Loucy (cell line): ENCODE measurements around the gene L3MBTL4.

Experiments
- H2AFZ ChIP-seq: fragments of 200-600 bp; sonication (generic); 2 replicates; pipeline ENCODE4 v1.6.0; 2016; ENCODE audit warnings: antibody characterized with exemption, mild to moderate bottlenecking, low read length, moderate library complexity
- H3F3A ChIP-seq: fragments of 200-600 bp; 2 replicates; pipeline ENCODE4 v1.6.0; 2016; ENCODE audit warnings: antibody characterized with exemption, low read depth, mild to moderate bottlenecking
- H3K27me3 ChIP-seq: fragments of 200-600 bp; sonication (generic); 2 replicates; pipeline ENCODE4 v1.6.1; 2014; ENCODE audit warnings: low read length, mild to moderate bottlenecking; ENCODE audit not compliant: insufficient read depth, poor library complexity, severe bottlenecking
- H3K36me3 ChIP-seq: fragments of 200-600 bp; sonication (generic); 2 replicates; pipeline ENCODE4 v1.6.1; 2016; ENCODE audit warnings: low read length; ENCODE audit not compliant: insufficient read depth
- H3K4me1 ChIP-seq: fragments of 200-600 bp; sonication (generic); 2 replicates; pipeline ENCODE4 v1.5.1; 2014; ENCODE audit warnings: low read length, mild to moderate bottlenecking; ENCODE audit not compliant: insufficient read depth, poor library complexity, severe bottlenecking
- H3K4me2 ChIP-seq: fragments of 200-600 bp; sonication (generic); 2 replicates; pipeline ENCODE4 v1.6.0; 2014; ENCODE audit warnings: antibody characterized with exemption, low read length, low read depth, mild to moderate bottlenecking; ENCODE audit not compliant: poor library complexity, severe bottlenecking
- H3K4me3 ChIP-seq: fragments of 200-600 bp; sonication (generic); 2 replicates; pipeline ENCODE4 v1.5.1; 2014; ENCODE audit warnings: low read length, mild to moderate bottlenecking, mixed read lengths; ENCODE audit not compliant: poor library complexity, severe bottlenecking
- H3K79me2 ChIP-seq: fragments of 200-600 bp; sonication (generic); 2 replicates; pipeline ENCODE4 v1.6.1; 2014; ENCODE audit warnings: low read length; ENCODE audit not compliant: insufficient read depth
- H3K9ac ChIP-seq: fragments of 200-600 bp; sonication (generic); 2 replicates; pipeline ENCODE4 v1.6.0; 2014; ENCODE audit warnings: mild to moderate bottlenecking, low read depth, low read length, moderate library complexity; ENCODE audit not compliant: poor library complexity, severe bottlenecking
- H3K9me2 ChIP-seq: fragments of 200-600 bp; sonication (generic); replicated peaks from 2 replicates; pipeline ENCODE4 v1.6.1; 2016; ENCODE audit warnings: low read depth, low read length, mixed read lengths
- H3K9me3 ChIP-seq: fragments of 200-600 bp; sonication (generic); 2 replicates; pipeline ENCODE4 v1.6.1; 2014; ENCODE audit warnings: mild to moderate bottlenecking, antibody characterized with exemption, low read length, low read depth; ENCODE audit not compliant: insufficient read depth
- H4K20me1 ChIP-seq: fragments of 200-600 bp; sonication (generic); 2 replicates; pipeline ENCODE4 v1.6.0; 2014; ENCODE audit warnings: antibody characterized with exemption, low read length, mild to moderate bottlenecking; ENCODE audit not compliant: insufficient read depth, poor library complexity, severe bottlenecking
- CTCF ChIP-seq: fragments of 200-600 bp; sonication (generic); conservative IDR thresholded peaks from 2 replicates; pipeline ENCODE4 v1.5.1; 2014; ENCODE audit warnings: mild to moderate bottlenecking, antibody characterized with exemption, low read length
- EZH2phosphoT487 ChIP-seq: fragments of 200-600 bp; IDR thresholded peaks from 2 replicates; pipeline ENCODE4 v1.6.1; 2018; ENCODE audit warnings: antibody characterized with exemption, mild to moderate bottlenecking, moderate library complexity, borderline replicate concordance

L3MBTL4 gene

GRCh38 chr18:6289843-6290242 lies 124.9 kb downstream of the L3MBTL4 start:
- H2AFZ ChIP-seq: no peak overlapping the region
- no peak overlapping the region for H3K4me2 ChIP-seq
- no peaks in the 10 kb centered on the region for H3K9me2 ChIP-seq
- no peaks in the 10 kb centered on the region; the same call in 1 of the 2 replicates for H3K9me3 ChIP-seq
- no peaks in the 10 kb centered on the region for H3K36me3 ChIP-seq
- H3K4me3 ChIP-seq: no peak overlapping the region
- TF ChIP-seq EZH2phosphoT487 (no peak), CTCF (no peak)
- no peaks in the 10 kb centered on the region for H3K27me3 ChIP-seq
- no peaks in the 10 kb centered on the region for H3K79me2 ChIP-seq
- H3F3A ChIP-seq: no peaks in the 10 kb centered on the region
- no peaks in the 10 kb centered on the region for H3K4me1 ChIP-seq
- H3K9ac ChIP-seq: no peak overlapping the region
- H4K20me1 ChIP-seq: no peaks in the 10 kb centered on the region

DNA sequence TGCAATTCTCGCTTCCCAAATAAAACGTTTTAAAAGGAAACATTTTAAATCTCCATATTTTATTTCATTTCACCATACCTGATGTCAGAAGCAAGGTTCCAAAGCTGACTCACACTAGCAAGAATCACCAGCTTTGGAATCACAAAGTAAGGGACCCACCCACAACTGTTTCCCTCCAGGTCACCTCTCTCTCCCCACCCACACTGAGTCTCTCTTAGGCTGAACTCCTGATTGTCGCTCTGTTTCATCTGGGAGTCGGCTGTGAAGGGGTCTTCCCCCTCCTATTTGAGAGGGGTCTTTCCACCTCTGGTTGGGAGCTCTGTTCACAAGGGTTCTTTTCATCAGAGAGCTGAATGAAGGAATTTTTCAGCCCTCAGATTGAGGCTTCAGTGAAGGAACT lies 128.1 kb downstream of the L3MBTL4 start:
- Histone ChIP-seq H2AFZ (no peak overlapping the region), H3K36me3 (no peaks in the 10 kb centered on the region), H3K9me2 (no peaks in the 10 kb centered on the region), H3K4me2 (no peak overlapping the region), H3K79me2 (no peaks in the 10 kb centered on the region), H3K4me1 (no peaks in the 10 kb centered on the region), H3K9me3 (no peaks in the 10 kb centered on the region; the same call in 1 of the 2 replicates), H3K9ac (no peak overlapping the region), H3K4me3 (no peak overlapping the region), H3K27me3 (no peaks in the 10 kb centered on the region), H3F3A (no peaks in the 10 kb centered on the region), H4K20me1 (no peaks in the 10 kb centered on the region)
- TF ChIP-seq CTCF (no peak), EZH2phosphoT487 (no peak)

GRCh38 chr18:6284761-6285160 lies 129.9 kb downstream of the L3MBTL4 start:
- H3K4me2 ChIP-seq: no peak overlapping the region
- H3F3A ChIP-seq: no peaks in the 10 kb centered on the region
- H3K79me2 ChIP-seq: no peaks in the 10 kb centered on the region
- H3K9me2 ChIP-seq: no peaks in the 10 kb centered on the region
- H3K36me3 ChIP-seq: no peaks in the 10 kb centered on the region
- no peaks in the 10 kb centered on the region for H4K20me1 ChIP-seq
- no peak overlapping the region for H3K9ac ChIP-seq
- no peaks in the 10 kb centered on the region for H3K27me3 ChIP-seq
- H3K4me1 ChIP-seq: no peaks in the 10 kb centered on the region
- no peaks in the 10 kb centered on the region; the same call in 1 of the 2 replicates for H3K9me3 ChIP-seq
- H3K4me3 ChIP-seq: no peak overlapping the region
- H2AFZ ChIP-seq: no peak overlapping the region
- TF ChIP-seq EZH2phosphoT487: no peak
- TF ChIP-seq CTCF: no peak
